HG03469 (cell line): ENCODE data around the gene CABP2.
"Not testable (repeated sequence)": the region's sequence is repeated elsewhere in the genome, so short reads cannot be mapped to it uniquely, and the experiment has no call there.

Experiments used
- ATAC-seq: cut with Tn5 transposase; IDR thresholded peaks from one replicate; pipeline ENCODE4 v1.9.1; 2021; ENCODE audit warnings: mild to moderate bottlenecking, moderate library complexity, moderate number of reproducible peaks; ENCODE audit not compliant: unreplicated experiment

CABP2 gene

DNA sequence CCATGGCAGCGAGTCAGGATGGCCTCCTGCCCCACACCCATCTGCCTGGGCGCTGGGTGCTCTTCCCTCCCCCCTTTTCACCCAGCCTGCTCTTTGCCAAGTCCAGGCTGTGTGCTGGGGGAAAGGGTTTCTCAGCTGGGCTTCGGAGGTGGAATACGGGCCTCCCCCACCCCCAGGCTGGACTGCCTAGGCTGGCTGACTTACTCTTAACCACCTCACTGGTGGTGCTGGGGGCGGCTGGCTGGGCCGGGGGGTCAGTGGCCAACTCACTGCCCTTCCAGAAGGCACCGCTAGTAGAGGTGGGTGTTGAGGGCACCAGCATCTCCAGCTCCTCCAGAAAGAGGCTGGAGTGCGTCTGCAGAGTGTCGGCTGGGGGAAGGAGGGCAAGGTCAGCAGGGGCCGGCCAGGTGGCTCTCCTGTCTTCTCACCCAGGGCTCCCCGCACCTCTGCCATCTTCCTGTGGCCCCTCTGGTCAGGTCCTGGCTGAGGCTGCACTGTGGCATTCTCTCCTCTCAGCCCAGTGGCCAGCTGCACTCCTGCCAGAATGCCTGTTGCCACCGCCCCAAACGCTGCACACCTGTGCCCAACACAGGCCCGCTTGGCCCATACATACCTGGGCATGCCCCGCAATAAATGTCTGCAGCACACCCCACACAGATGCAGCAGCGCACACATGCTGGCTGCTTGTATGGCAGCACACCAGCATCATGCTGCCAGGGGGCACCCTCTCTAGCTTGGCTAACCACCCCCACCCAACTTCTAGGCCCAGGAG, 27.8 kb downstream of the CABP2 start:
- no peak for ATAC-seq

DNA sequence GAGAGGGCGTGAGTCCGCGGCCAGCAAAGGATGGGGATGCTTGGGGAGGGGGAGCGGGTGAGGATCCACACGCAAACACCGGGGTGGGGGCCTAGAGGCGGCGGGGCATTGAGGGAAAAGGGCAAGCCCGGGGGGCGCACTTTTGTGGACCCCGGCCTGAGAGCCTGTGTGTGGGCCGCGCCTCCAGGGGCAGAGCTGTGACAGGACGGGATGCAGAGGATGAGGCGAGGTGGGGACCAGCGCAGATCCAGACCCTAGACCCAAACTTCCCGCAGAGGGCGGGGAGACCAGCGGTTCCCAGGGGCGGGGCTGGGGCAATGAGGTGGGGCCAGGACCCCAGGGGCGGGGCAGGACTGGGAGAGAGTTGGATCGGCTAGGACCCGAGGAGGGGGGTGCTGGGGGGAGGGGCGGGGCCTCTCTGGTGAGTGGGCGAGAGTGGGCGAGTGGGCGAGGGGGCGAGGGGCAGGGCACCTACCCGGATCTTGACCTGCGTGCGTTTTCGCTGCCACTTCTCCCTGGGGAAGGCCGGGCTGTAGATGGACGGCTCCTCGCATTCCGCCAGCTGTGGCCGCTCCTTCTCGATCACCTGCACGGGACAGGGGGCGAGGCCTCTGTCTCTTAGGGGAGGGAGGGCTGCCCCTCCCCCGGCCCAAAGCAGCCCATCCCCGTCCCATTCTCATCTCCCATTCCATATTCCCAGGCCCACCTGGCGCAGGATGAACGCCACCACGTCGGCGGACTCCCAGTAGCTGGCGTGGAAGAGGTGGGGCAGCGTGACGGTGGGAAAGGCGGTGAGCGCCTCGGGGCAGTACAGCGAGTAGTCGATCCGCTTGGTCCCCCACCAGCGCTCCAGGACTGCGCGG, 28.6 kb downstream of the CABP2 start:
- no peak for ATAC-seq

DNA sequence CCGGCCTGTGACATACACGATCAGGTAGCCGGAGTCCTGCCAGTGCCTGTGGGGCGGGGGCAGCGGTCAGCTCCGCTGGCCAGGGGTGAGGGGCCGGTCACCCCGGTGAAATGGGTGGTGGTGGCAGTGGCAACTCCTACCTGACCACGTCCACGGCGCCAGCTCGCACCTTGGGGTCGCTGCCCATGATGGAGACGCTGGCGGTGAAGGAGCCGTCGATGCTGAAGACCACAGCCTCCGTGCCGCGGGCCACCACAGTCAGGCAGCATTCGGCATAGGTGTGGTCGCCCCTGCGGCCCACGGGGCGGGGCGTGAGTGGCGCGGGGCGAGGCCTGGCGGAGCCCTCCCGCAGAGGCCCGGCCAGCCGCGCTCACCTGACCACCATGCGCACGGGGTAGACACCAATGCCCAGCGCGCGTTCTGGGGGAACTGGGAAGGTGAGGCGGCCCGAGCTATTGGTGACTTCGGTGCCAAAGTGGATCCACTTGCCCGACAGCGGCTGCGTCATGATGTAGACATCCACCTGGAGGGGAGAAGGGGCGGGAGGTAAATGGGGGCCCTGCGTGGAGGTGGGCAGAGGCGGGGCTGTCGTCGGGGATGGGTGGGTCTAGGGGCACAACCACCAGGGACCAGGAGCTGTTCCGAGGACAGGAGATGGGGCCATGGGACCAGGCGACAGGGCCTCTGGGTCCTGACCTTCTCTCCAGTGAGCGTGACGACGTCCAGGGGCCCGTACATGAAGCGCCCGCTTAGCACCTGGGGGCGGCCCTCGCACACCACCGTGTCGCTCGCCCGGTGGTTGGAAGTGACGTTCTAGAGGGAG, 29.5 kb downstream of the CABP2 start:
- no peak for ATAC-seq

DNA sequence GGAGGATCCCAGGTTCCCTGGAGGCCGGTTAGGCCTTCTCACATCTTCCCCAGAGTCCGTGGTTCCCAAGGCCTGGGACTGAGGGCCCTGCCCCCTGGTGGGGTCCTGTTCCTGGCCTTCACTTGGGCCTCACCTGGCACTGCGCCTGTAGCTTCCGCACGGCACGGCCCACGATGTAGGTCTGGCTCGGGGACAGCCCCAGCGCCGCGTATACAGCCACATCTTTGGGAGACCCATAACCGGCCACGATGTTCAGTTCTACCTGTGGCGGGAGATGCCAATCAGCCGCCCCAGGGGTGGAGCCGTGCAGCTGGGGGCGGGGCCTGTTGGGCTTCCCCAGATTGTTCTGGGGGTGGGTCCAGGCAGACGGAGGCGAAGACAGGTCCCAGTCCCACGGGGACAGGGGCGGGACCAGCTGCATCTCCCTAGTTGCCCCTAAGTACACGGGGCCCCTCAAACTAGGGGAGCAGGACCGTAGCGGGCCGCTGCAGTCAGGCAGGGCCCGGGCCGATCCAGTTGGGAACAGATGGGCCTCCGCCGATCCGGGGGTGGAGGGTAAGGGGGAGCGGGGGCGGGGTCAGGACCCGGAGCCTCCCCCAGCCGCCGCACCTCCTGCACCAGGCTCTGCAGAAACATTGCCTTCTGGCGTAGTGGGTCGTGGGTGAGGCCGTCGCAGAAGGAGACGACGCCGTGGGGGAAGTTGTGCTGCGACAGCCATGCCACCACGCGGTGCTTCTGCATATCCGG, 30.3 kb downstream of the CABP2 start:
- ATAC-seq = no peak

DNA sequence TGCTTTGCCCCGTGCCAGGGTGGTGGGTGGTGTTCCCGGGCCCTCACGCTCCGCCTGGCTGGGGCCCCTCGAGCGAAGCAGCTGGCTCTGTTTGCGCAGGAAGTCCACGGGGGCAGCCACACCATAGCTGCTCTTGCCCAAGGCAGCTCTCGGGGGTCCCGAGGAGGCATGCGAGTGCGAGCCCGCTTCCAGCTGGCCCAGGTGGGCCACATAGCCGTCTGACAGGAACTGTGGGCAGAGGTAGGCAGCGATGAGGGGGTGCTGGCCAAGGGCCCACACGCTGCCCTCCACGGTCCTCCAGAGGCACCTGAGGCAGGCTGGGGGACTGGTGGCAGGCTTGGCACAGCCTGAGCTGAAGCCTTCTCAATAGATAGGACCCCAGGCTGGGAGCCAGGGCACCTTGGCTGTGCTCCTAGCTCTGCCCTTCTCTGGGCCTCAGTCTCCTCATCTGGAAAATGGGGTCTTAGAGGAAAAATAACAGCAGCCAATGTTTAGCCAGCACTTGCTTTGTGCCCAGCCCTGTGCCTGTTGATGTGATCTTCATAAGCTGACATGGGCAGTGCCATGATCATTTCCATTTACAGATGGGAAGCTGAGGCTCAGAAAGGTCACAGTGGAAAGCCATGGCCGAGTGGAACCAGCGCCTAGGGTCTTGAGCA, 31.0 kb downstream of the CABP2 start:
- ATAC-seq = no peak

DNA sequence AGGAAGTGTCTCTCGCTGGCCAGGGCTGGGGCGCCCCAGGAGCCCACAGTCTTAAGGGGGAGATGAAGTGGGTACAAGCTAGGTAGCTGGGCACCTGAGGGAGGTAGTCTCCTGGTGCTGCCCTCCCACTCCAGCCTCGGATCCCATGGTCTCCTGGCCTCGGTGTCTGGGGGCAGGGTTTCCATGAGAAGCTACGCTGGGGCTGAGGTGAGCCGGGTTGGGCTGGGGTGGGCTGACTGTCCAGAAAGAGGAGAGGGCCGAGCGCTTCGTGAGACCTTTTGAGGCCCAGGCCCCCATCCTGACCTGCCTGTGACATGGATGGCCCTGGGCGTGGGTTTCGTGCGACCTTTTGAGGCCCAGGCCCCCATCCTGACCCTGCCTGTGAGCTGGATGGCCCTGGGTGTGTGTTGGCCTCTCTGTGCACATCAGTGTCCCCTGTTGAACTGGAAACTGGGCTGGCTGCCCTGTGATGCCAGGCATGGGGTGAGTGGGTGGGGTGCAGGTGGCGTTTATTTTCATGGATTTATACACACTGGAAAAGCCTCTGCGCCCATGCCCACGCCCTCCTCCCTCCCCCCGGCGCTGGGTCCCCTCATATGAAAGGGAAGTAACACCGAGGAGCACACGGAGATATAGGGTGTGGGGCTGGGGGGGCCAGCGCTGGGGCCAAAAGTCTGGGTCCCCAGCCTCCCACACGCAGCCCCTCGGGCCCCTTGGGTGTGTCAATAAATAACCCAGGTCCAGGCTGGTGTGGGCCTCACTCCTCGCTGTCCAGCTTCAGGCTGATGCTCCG, 31.8 kb downstream of the CABP2 start:
- ATAC-seq = no peak

DNA sequence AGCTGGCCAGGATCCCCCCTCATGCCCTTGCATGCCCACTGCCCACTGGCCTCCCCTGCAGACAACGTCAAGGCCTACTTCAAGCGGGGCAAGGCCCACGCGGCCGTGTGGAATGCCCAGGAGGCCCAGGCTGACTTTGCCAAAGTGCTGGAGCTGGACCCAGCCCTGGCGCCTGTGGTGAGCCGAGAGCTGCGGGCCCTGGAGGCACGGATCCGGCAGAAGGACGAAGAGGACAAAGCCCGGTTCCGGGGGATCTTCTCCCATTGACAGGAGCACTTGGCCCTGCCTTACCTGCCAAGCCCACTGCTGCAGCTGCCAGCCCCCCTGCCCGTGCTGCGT, 32.5 kb downstream of the CABP2 start:
- no peak for ATAC-seq

DNA sequence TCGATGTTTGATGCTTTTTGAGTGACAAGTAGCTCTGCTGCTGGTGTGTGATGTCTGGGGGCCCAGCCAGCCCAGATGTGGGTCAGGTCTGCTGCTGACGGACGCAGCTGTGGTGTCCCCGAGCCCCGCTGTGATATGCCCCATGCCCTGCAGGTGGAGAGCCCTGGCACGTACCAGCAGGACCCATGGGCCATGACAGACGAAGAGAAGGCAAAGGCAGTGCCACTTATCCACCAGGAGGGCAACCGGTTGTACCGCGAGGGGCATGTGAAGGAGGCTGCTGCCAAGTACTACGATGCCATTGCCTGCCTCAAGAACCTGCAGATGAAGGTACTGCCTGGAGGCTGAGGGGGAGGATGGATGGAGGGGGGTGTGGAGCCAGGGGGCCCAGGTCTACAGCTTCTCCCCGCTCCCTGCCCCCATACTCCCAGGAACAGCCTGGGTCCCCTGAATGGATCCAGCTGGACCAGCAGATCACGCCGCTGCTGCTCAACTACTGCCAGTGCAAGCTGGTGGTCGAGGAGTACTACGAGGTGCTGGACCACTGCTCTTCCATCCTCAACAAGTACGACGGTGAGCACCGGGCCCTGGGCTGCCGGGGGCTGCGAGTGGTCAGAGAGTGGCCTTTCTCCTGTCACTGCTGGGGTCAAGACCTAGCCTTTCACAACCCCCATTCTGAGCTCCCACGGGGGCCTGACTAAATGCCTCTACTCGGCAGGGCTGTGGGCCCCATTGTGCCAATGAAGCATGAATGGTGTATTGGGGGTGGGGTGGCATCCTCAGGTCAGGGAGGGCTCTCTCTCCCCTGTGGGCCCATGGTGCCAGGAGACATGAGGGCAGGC, 33.1 kb downstream of the CABP2 start:
- no peak for ATAC-seq

DNA sequence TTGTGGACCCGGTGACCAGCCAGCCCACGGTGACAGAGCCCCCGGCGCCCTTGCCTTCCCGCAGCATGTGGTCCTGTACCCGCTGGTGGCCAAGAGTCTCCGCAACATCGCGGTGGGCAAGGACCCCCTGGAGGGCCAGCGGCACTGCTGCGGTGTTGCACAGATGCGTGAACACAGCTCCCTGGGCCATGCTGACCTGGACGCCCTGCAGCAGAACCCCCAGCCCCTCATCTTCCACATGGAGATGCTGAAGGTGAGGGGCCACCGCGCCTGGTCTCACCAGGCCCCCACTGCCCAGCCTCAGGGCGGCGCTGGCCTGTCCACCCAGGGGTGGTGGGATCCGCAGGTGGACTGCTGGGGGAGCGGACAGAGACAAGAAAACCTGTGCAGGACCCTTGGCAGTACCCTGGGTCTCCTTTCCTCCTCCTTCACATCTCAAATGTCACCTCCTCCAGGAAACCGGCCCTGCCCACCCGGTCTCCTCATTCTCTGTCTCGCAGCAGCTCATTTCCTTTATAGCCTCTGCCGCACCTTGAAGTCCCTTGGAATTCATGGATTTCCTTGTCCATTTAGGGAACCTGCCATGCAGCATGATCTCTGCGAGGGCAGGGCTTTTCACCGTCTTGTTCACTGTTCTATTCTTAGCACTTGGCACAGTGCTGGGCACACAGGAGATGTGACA, 33.9 kb downstream of the CABP2 start:
- ATAC-seq = no peak

DNA sequence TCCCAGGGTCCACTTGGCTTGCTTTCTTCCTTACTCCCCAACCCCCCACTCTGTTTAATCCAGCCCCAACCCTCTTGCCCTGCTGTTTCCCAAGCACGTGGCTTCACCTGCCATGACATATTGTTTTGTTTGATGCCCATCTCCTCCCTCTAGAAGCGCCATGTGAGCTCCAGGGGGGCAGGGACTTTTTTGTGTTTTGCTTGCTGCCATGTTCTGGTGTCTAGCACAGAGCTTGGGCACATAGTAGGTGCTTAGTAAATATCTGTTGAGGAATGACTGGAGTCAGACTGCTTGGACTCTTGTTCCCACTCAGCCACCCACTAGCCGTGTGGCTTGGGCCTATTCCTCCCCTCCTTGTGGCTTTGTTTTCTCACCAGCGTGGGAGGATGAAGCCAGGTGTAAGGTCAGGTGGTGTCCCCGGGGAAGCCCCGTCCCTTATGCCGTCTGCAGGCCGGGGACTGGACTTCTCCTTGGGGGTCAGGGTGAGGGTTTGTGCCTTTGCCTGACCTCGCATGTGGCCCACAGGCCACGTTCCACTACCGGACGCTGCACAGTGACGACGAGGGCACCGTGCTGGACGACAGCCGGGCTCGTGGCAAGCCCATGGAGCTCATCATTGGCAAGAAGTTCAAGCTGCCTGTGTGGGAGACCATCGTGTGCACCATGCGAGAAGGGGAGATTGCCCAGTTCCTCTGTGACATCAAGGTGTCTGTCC, 36.6 kb downstream of the CABP2 start:
- no peak for ATAC-seq

DNA sequence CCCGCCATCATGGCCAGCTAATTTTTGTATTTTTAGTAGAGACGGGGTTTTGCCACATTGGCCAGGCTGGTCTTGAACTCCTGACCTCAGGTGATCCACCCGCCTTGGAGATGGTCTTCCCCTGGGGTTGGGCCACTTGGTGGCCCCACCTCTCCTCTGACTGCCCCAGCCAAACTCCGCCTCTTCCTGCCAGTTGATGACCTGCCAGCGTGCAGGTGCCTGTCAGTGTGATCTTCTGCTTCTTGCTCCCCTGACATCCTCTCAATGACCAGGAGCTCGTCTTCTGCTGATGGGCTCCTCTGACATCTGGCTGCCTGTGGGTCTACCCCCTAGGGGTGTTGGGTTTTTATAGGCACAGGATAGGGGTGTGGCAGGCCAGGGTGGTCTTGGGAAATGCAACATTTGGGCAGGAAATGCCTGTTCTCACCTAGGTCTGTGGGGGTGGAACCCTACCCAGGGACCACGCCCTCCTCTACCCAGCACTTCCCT, 37.3 kb downstream of the CABP2 start:
- not testable (repeated sequence) for ATAC-seq

DNA sequence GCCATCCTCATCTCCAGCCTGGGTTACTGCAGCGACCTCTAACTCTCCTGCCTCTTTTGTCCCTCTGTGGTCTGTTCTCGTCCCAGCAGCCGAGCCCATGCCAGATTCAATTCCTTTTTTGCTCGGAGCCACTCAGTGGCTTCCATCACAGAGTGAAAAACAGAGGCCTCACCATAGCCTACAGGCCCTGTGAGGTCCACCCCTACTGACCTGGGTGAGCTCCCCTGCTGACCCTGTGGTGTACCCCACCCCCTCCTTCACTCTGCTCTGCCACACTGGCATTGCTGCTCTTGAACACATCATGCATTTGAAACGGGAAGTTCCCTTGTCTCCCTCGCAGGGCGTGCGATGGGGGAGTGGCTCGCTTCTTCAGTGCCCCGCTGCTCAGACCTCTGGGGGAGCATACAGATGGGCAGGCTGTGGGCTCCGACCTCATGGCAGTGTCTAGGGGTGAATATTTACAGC, 38.4 kb downstream of the CABP2 start:
- ATAC-seq = no peak

DNA sequence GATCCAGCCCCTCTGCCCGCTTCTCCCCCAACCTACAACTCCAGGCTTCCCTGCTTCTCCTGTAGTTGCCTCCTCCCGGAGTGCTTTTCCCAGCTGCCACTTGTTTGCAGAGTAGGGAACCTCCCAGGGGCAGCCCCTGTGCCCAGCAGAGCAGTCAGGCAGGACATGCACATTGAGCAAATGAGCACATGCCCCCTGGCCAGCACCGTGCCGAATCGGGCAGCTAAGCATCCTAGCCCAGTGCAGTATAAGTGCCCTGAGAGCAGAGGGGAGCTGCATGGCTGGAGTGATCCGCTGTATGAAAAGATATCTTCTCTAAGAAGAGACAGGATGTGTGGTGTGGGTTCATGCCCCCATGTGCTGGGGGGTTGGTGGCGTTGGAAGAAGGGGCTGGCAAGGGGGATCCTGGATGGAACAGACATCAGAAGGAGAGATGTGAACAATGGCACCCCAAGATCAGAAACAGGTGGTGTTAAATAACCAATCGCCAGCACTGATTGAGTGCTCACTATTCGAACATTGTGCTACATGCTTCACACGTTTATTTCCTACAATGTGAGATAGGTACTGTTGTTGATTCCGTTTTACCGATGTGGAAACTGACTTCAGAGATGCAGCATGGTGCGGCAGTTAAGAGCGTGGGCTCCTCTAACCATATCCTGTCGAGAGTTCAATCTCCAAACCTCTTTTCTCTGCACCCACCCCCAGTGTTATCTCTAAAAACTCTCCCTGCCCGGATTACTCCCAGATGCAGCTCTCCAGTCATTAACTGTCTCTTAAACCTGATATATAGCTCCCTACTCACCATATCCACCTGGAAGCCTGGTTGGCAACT, 39.2 kb downstream of the CABP2 start:
- no peak for ATAC-seq

DNA sequence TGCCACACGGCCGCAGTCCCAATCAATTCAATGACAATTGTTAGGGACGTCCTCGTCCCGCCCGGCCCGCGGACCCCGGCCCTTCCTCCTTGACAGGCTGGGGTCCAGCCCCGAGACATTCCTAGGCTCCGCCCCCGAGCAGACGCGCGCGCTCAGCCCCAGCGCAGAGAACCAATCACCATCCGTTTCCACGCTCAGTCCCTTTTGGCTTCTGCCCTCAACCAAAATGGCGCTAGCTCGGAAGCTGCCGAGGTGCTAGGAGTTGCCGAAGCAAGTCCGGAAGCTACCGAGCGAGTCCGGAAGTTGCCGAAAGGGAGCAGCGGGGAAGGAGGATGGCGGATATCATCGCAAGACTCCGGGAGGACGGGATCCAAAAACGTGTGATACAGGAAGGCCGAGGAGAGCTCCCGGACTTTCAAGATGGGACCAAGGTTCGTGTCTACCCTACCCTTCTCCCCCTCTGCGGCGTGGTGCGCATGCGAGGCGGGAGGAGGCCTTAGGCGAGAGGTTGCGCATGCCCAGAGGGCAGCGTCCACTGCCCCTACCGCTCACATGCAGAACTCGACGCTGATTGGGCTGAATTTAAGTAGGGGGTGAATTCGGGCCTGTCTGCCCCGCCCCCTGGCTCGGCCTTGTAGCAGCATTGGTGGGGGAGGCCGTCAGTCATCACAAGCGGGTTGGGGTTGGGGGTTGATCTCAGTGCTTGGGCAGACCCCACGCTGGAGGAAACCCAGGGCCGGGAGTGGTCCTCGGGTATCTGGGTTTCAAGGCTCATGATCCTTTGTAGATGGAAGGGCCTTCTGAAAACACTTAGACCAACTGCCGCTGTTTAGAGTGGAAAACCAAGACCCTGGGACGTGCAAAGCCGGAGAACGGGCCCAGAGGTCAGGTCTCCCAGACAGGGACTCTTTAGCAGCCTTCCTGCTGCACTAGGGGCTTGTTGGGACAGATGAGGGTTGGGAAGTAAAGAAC, 40.1 kb downstream of the CABP2 start, which contains the start of gene AIP:
Gene AIP, plus strand, starts transcription at position 200 of the 972 bp plus-strand sequence. Its CDS starts 133 bp downstream, at position 333.
- peak; percentile 37 for ATAC-seq
